Stimulated activated CD4-positive, alpha-beta T cell treated with anti-CD3 and anti-CD28 coated beads, TNF-alpha, amount 100 ng/mL, for 1 hour (primary cell): ENCODE data around the gene FOXP4.
A peak's percentile ranks its signal among the peaks of the same experiment; 100 is the strongest.
"Not testable (repeated sequence)": the region's sequence is repeated elsewhere in the genome, so short reads cannot be mapped to it uniquely, and the experiment has no call there.

Experiments
- DNase-seq, 3 donors: peaks; one replicate each; pipeline ENCODE4 v3.0.0-alpha.2; 2020; ENCODE audit warnings: low read depth in 3 of 3, low spot score in 1 of 3

The FOXP4 gene

GRCh38 chr6:41596807-41597206 is 50.6 kb downstream of the FOXP4 start:
- no peak for DNase-seq

DNA sequence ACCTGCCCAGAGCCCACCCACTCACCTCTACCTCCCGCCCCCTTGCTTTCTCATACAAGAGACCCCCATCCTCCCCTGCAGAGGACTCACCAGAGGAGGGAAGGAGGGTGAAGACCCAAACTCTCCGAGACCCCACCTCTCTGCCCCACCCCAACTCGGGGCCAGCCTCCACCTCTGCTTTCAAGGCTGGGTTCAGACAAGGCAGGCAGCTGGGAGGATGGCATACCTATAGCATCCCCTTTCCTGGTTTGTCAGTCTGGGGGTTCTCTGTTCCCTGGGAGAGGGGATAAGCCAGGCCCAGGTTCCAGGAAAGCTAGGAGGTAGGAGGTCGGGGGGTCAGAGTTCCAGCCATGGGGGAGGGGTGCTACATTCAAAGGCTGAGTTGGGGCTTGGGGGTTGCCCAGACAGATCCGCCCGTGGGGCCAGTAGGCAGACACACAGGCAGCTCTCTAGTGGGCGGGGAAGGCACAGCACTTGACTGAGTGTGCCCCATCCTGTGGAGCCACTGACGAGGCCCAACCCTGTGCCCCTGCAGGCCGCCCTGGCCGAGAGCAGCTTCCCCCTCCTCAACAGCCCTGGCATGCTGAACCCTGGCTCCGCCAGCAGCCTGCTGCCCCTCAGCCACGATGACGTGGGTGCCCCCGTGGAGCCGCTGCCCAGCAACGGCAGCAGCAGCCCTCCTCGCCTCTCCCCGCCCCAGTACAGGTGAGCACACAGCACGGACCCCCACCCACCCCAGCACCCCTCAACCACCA is 51.2 kb downstream of the FOXP4 start:
- DNase-seq = no peak

DNA sequence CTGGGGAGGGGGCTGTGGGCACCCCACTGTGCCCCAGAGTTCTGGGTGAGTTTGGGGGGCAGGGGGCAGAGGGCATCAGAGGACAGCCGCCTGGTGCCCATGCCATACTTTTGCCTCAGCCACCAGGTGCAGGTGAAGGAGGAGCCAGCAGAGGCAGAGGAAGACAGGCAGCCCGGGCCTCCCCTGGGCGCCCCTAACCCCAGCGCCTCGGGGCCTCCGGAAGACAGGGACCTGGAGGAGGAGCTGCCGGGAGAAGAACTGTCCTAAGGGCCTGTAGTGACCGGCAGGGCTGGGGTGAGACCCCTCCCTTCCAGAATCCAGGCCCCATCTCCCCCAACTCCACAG is 52.5 kb downstream of the FOXP4 start:
- no peak for DNase-seq

- no peak for DNase-seq
Measured at GRCh38 chr6:41599015-41599851, 53.1 kb downstream of the FOXP4 start.

GRCh38 chr6:41599852-41600445 is 53.8 kb downstream of the FOXP4 start:
- no peak for DNase-seq

- no peak for DNase-seq
Measured at GRCh38 chr6:41600499-41601247, 54.5 kb downstream of the FOXP4 start.

DNA sequence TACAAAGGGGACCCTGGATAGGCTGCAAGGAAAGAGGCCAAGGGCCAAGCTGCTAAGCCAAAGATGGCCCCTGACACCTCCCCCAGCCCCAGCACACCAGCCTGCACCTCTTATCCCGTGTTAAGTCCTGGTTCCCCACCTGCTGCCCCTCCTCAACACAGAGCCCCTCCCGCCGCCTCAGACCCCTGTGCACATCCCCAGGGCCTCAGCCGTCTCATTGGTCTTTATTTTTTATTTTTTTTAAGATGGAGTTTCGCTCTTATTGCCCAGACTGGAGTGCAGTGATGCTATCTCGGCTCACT is 55.0 kb downstream of the FOXP4 start:
- DNase-seq = no peak

GRCh38 chr6:41602422-41602743 is 56.2 kb downstream of the FOXP4 start:
- no peak for DNase-seq

GRCh38 chr6:41602864-41603608 is 56.9 kb downstream of the FOXP4 start:
- DNase-seq = peak; percentile 28 to 48 (median 41)

DNA sequence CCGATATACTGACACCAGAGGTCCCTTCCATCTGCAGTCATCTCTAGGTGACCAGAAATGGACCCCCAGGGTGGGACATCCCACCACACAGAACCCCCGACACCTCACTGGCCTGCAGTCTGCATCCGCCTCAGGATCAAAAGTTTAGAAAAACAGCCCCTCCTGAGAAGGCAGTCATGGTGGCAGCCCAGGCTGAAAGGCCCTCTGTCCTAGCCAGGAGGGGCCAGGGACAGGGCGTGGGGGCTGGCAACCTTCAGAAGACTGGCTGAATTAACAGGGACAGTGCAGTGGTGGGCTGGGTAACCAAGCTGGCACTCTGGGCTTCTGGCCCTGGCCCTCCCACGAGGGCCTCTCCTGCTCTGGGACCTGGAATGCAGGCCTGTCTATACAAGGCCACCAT is 57.8 kb downstream of the FOXP4 start:
- DNase-seq = no peak

GRCh38 chr6:41605649-41606048 is 59.5 kb downstream of the FOXP4 start:
- no peak for DNase-seq

DNA sequence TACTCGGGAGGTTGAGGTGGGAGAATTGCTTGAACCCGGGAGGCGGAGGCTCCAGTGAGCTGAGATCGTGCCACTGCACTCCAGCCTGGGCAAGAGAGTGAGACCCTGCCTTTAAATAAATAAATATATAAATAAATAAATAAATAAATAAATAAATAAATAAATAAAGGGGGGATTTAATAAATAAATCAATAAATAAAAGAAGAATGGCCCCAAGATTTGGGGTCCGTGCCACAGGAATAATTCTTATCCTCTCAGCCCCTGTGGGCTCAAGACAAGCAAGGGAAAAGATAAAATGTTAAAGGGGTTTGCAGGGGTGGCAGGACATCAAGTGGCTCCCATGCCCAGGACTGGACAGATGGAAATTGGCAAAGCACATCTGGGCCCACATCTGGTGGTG is 60.9 kb downstream of the FOXP4 start:
- no peak for DNase-seq

DNA sequence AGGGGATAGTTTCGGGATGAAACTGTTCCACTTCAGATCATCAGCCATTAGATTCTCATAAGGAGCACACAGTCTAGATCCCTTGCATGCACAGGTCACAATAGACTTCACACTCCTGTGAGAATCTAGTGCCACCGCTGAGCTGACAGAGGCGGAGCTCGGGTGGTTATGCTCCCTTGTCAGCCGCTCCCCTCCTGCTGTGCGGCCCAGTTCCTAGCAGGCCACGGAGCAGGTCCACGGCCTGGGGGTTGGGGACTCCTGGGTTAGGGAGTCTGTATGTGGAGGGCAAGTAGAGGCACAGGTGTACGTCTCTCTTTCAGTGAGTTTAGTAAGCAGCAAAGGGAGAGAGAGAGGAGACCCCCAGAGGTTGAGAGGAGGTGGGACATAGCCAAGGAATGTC is 61.6 kb downstream of the FOXP4 start:
- DNase-seq = no peak

GRCh38 chr6:41608443-41609151 is 62.4 kb downstream of the FOXP4 start:
- DNase-seq = no peak

GRCh38 chr6:41614715-41615114 is 68.5 kb downstream of the FOXP4 start:
- no peak for DNase-seq

DNA sequence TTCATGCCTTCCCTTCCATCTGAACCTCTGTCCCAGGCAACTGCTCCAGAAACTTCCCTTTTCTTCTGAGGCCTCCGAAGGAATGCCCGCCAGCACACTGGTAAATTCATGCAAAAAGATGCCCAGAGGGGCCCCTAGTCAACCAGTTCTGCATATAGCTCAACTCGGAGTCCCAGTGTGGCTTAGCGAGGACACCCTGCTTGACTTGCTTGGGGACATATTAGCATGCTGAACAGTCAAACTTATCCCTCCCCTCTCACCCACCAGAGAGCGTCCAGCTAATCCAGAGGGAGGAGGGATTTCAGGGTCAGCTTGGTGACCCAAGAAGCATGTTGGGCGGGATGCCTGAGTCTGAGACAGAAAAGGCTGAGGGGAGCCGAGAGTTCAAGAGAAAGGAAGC is 69.1 kb downstream of the FOXP4 start:
- no peak for DNase-seq

- DNase-seq = no peak
Measured at GRCh38 chr6:41618598-41618997, 72.4 kb downstream of the FOXP4 start.

GRCh38 chr6:41619193-41619592 is 73.0 kb downstream of the FOXP4 start:
- DNase-seq = not testable (repeated sequence)

- DNase-seq = no peak
Measured at GRCh38 chr6:41621367-41621766, 75.2 kb downstream of the FOXP4 start.

DNA sequence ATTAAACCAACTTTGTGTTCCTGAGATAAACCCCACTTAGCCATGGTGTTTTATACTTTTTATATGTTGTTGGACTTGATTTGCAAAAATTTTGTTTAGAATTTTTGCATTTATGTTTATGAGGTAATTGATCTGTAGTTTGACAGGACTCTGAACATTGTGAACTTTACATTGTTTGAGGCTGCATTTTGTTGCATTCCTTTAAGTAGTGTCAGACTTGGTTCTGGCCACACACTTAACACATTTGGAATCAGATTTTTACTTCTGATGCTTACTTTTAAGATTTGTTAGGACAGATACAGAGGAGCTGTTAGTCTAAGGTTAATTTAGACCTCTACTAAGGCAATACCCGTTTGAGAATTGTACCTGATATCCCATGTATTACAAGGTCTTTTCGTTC is 75.6 kb downstream of the FOXP4 start:
- no peak for DNase-seq
